A549 (cell line): Measurements from ENCODE around the gene MAP2. TPM values are rescaled to one million over a fixed set of nuclear protein-coding genes. Genes with fewer than 3 reads are reported as not detected.

Experiments used
- ATAC-seq, 2 experiments: fragments of 200-7000 bp in 1 of 2; fragments of >200 bp in 1 of 2; cut with Nextera tagmentation in 1 of 2; cut with Tn5 transposase in 1 of 2; 3 replicates each; pipeline versions ENCODE4 v1.8.0 to v1.9.1; 2018 to 2020; ENCODE audit warnings: mild to moderate bottlenecking in 1 of 2, moderate library complexity in 1 of 2
- CTCF ChIA-PET: fragments of 300-600 bp; sonication (Branson Sonifier 250); formaldehyde crosslinking; extraction: SDS; loops from one replicate; lab custom pipeline; 2021; ENCODE audit warnings: antibody characterized with exemption, inconsistent platforms; lab: Yijun Ruan, JAX
- POLR2A ChIA-PET: fragments of 350-600 bp; formaldehyde crosslinking; extraction: SDS; loops from one replicate; lab custom pipeline; 2021; ENCODE audit warnings: antibody characterized with exemption, inconsistent platforms; lab: Yijun Ruan, JAX
- DNase-seq, 2 experiments: peaks; one replicate each; pipeline versions ENCODE4 v3.0.0 to v3.0.0-alpha.2; 2011 to 2016; ENCODE audit warnings: low read depth in 1 of 2, low spot score in 1 of 2
- FAIRE-seq: peaks from 2 replicates; lab custom pipeline; 2011; peaks lifted over from hg19 to GRCh38; lab: Jason Lieb, UNC
- H3K27ac ChIP-seq, 2 experiments: fragments of >200 bp; sonication (Bioruptor Twin); formaldehyde crosslinking; 3 replicates each; pipeline ENCODE4 v1.5.1; 2016 to 2017
- H3K4me1 ChIP-seq: fragments of >200 bp; sonication (Bioruptor Twin); formaldehyde crosslinking; 3 replicates; pipeline ENCODE4 v1.6.1; 2016
- H3K4me2 ChIP-seq: fragments of >200 bp; sonication (Bioruptor Twin); formaldehyde crosslinking; 3 replicates; pipeline ENCODE4 v1.6.1; 2016
- H3K4me3 ChIP-seq: fragments of >200 bp; sonication (Bioruptor Twin); formaldehyde crosslinking; 3 replicates; pipeline ENCODE4 v1.5.1; 2016
- H3K9me3 ChIP-seq: fragments of >200 bp; sonication (Bioruptor Twin); formaldehyde crosslinking; 3 replicates; pipeline ENCODE4 v1.6.1; 2016
- ATOH8 ChIP-seq: fragments of 250-450 bp; sonication (Bioruptor Pico); IDR thresholded peaks from 2 replicates; pipeline ENCODE4 v1.5.0; 2020; ENCODE audit warnings: low read depth, mild to moderate bottlenecking, moderate library complexity
- BCL3 ChIP-seq: fragments of >200 bp; sonication (Bioruptor Twin); formaldehyde crosslinking; IDR thresholded peaks from 3 replicates; pipeline ENCODE4 v1.6.1; 2016
- CBX2 ChIP-seq: fragments of 200-600 bp; sonication (generic); IDR thresholded peaks from 2 replicates; pipeline ENCODE4 v1.6.1; 2016; ENCODE audit warnings: low read depth, mild to moderate bottlenecking, borderline replicate concordance
- E2F6 ChIP-seq: IDR thresholded peaks from 2 replicates; pipeline ENCODE4 v1.6.1; 2012; ENCODE audit warnings: low read depth, borderline replicate concordance
- EHF ChIP-seq: fragments of 250-450 bp; sonication (Bioruptor Pico); IDR thresholded peaks from 2 replicates; pipeline ENCODE4 v1.5.0; 2020; ENCODE audit warnings: mild to moderate bottlenecking
- EHMT2 ChIP-seq: fragments of 200-600 bp; sonication (generic); IDR thresholded peaks from 2 replicates; pipeline ENCODE4 v1.6.1; 2016; ENCODE audit warnings: antibody characterized with exemption, low read depth, mild to moderate bottlenecking, moderate library complexity
- ELK1 ChIP-seq: fragments of 150-350 bp; IDR thresholded peaks from 2 replicates; pipeline ENCODE4 v1.6.1; 2014; ENCODE audit warnings: low read depth, mild to moderate bottlenecking, low read length
- ESRRA ChIP-seq: fragments of 150-350 bp; IDR thresholded peaks from 2 replicates; pipeline ENCODE4 v1.6.1; 2014; ENCODE audit warnings: mild to moderate bottlenecking, low read length, borderline replicate concordance
- HDAC2 ChIP-seq: fragments of 200-600 bp; sonication (generic); IDR thresholded peaks from 2 replicates; pipeline ENCODE4 v1.6.1; 2016
- HEYL ChIP-seq: fragments of 250-450 bp; sonication (Bioruptor Pico); IDR thresholded peaks from 2 replicates; pipeline ENCODE4 v1.8.0; 2021; ENCODE audit warnings: mild to moderate bottlenecking, moderate library complexity
- HOXB5 ChIP-seq: fragments of 250-450 bp; sonication (Bioruptor Pico); IDR thresholded peaks from 2 replicates; pipeline ENCODE4 v1.5.0; 2020; ENCODE audit warnings: mild to moderate bottlenecking, moderate library complexity
- JUNB ChIP-seq: fragments of >200 bp; sonication (Bioruptor Twin); formaldehyde crosslinking; IDR thresholded peaks from 2 replicates; pipeline ENCODE4 v1.6.1; 2016
- MAFK ChIP-seq: fragments of 450-650 bp; IDR thresholded peaks from 2 replicates; pipeline ENCODE4 v1.6.1; 2014; ENCODE audit not compliant: partially characterized antibody
- NFE2L2 ChIP-seq: fragments of 150-350 bp; conservative IDR thresholded peaks from 2 replicates; pipeline ENCODE4 v1.6.1; 2014; ENCODE audit warnings: low read length
- NPAS2 ChIP-seq: fragments of 250-450 bp; sonication (Bioruptor Pico); IDR thresholded peaks from 2 replicates; pipeline ENCODE4 v1.8.0; 2022; ENCODE audit warnings: mild to moderate bottlenecking, moderate library complexity, borderline replicate concordance
- RAD21 ChIP-seq, 2 experiments: fragments of >200 bp in 1 of 2; sonication (Bioruptor Twin) in 1 of 2; formaldehyde crosslinking in 1 of 2; IDR thresholded peaks in 1 of 2; conservative IDR thresholded peaks in 1 of 2; 2 replicates in 1 of 2; 3 replicates in 1 of 2; pipeline ENCODE4 v1.6.1; 2012 to 2018; ENCODE audit warnings: inconsistent platforms in 1 of 2
- RARB ChIP-seq: fragments of 250-450 bp; sonication (Bioruptor Pico); IDR thresholded peaks from 2 replicates; pipeline ENCODE4 v1.8.0; 2021; ENCODE audit warnings: mild to moderate bottlenecking, moderate library complexity
- REST ChIP-seq: fragments of 200-600 bp; sonication (generic); IDR thresholded peaks from 2 replicates; pipeline ENCODE4 v1.6.1; 2016; ENCODE audit warnings: antibody characterized with exemption, mild to moderate bottlenecking, moderate library complexity
- RFX5 ChIP-seq: fragments of 450-650 bp; IDR thresholded peaks from 2 replicates; pipeline ENCODE4 v1.7.1; 2014; ENCODE audit warnings: antibody characterized with exemption, mild to moderate bottlenecking, moderate library complexity
- SMC3 ChIP-seq: fragments of >200 bp; sonication (Bioruptor Twin); formaldehyde crosslinking; IDR thresholded peaks from 3 replicates; pipeline ENCODE4 v1.6.1; 2018; ENCODE audit warnings: inconsistent platforms
- TFCP2L1 ChIP-seq: fragments of 250-450 bp; sonication (Bioruptor Pico); IDR thresholded peaks from 2 replicates; pipeline ENCODE4 v1.5.0; 2021; ENCODE audit warnings: mild to moderate bottlenecking
- ZC3H11A ChIP-seq: fragments of 450-650 bp; IDR thresholded peaks from 2 replicates; pipeline ENCODE4 v1.6.1; 2014; ENCODE audit warnings: antibody characterized with exemption, mild to moderate bottlenecking
- ZFP36 ChIP-seq: fragments of 450-650 bp; IDR thresholded peaks from 2 replicates; pipeline ENCODE4 v1.6.1; 2014; ENCODE audit warnings: borderline replicate concordance; ENCODE audit not compliant: partially characterized antibody
- ZNF302 ChIP-seq: fragments of 250-450 bp; sonication (Bioruptor Pico); IDR thresholded peaks from 2 replicates; pipeline ENCODE4 v1.9.0; 2021; ENCODE audit warnings: inconsistent platforms, mild to moderate bottlenecking, moderate library complexity
- ZSCAN20 ChIP-seq: fragments of 250-450 bp; sonication (Bioruptor Pico); IDR thresholded peaks from 2 replicates; pipeline ENCODE4 v1.8.0; 2022; ENCODE audit warnings: mild to moderate bottlenecking, moderate library complexity
- WGBS: methylation state at CpG from one replicate; pipeline ENCODE4 v1.1.6; 2017; ENCODE audit errors: missing lambda C conversion rate; 5-methylcytosine and 5-hydroxymethylcytosine counted together
- polyA plus RNA-seq, 4 experiments: library from polyadenylated mRNA; depleted of rRNA in 3 of 4; stranded (reverse); fragments of >200 nt; fragmentation: RNase III in 1 of 4; extraction: RNeasy Plus Mini Kit Qiagen cat#74134 plus additional on column Dnase treatment in 1 of 4; gene quantifications; 2 replicates in 3 of 4; 3 replicates in 1 of 4; pipeline ENCODE4 v1.2.3, GENCODE V29; 2011 to 2017

MAP2 gene
- polyA plus RNA-seq, 2 of the 4 experiments (the other 2 are of a cell fraction): 0.53 to 1.8 TPM

- no peak for TF ChIP-seq HEYL (CRISPR knock-in tag)
- no peak for TF ChIP-seq ZNF302 (CRISPR knock-in tag)
- TF ChIP-seq ELK1: no peak
- no peak for TF ChIP-seq SMC3
- no peak for TF ChIP-seq NFE2L2
- TF ChIP-seq ZFP36: no peak
- no peak for TF ChIP-seq ATOH8 (CRISPR knock-in tag)
- no peak for TF ChIP-seq JUNB
- no peak for TF ChIP-seq CBX2
- no peak for TF ChIP-seq EHF (CRISPR knock-in tag)
- no peak for TF ChIP-seq HDAC2
- TF ChIP-seq RAD21 (conservative IDR thresholded peaks at IDR 0.05 in 1 of 2, IDR thresholded peaks at IDR 0.05 in 1 of 2): no peak
- TF ChIP-seq RARB (CRISPR knock-in tag): no peak
- TF ChIP-seq E2F6: no peak
- no peak for TF ChIP-seq TFCP2L1 (CRISPR knock-in tag)
- TF ChIP-seq HOXB5 (CRISPR knock-in tag): no peak
- no peak for TF ChIP-seq EHMT2
- no peak for TF ChIP-seq RFX5
- no peak for TF ChIP-seq REST
- no peak for FAIRE-seq
- ChIA-PET POLR2A (no interaction called here), CTCF (no interaction called here)
- DNase-seq: no peak
- no peak for ATAC-seq
- Histone ChIP-seq H3K27ac (no peak overlapping the region), H3K4me2 (no peak overlapping the region), H3K9me3 (no peaks in the 10 kb centered on the region), H3K4me1 (no peaks in the 10 kb centered on the region), H3K4me3 (no peak overlapping the region)
Observed at GRCh38 chr2:209629597-209629996, 205.8 kb downstream of the MAP2 start.

- DNase-seq (no peak), ATAC-seq (no peak), FAIRE-seq (no peak)
- H3K4me3 ChIP-seq: no peak overlapping the region
- ChIA-PET CTCF (interaction anchor here (1.5 kb wide), 1 partner anchor 299 kb away, joined by 6 read pairs; no protein-coding TSS in a partner anchor), POLR2A (no interaction called here)
- no peak overlapping the region for H3K4me2 ChIP-seq
- no peaks in the 10 kb centered on the region for H3K9me3 ChIP-seq
- no peak overlapping the region for H3K27ac ChIP-seq
- H3K4me1 ChIP-seq: peaks cover 10% of the 10 kb centered on the region; the same call in 2 of the 3 replicates
- TF ChIP-seq ZSCAN20 (CRISPR knock-in tag) (no peak), ZC3H11A (no peak), MAFK (no peak), BCL3 (no peak), ESRRA (no peak), NPAS2 (CRISPR knock-in tag) (no peak), TFCP2L1 (CRISPR knock-in tag) (no peak), CBX2 (no peak), ZNF302 (CRISPR knock-in tag) (no peak)
- 49% methylated on average over 2 of the region's 2 CpGs for WGBS
Observed at GRCh38 chr2:209633911-209634310, 210.1 kb downstream of the MAP2 start.
